NCI-H510A (cell line): ENCODE data around the gene HOXD13.
A peak's percentile ranks its signal among the peaks of the same experiment; 100 is the strongest.

Experiments
- DNase-seq: peaks from one replicate; lab custom pipeline; 2025; lab: John Stamatoyannopoulos, UW

Gene HOXD13

DNA sequence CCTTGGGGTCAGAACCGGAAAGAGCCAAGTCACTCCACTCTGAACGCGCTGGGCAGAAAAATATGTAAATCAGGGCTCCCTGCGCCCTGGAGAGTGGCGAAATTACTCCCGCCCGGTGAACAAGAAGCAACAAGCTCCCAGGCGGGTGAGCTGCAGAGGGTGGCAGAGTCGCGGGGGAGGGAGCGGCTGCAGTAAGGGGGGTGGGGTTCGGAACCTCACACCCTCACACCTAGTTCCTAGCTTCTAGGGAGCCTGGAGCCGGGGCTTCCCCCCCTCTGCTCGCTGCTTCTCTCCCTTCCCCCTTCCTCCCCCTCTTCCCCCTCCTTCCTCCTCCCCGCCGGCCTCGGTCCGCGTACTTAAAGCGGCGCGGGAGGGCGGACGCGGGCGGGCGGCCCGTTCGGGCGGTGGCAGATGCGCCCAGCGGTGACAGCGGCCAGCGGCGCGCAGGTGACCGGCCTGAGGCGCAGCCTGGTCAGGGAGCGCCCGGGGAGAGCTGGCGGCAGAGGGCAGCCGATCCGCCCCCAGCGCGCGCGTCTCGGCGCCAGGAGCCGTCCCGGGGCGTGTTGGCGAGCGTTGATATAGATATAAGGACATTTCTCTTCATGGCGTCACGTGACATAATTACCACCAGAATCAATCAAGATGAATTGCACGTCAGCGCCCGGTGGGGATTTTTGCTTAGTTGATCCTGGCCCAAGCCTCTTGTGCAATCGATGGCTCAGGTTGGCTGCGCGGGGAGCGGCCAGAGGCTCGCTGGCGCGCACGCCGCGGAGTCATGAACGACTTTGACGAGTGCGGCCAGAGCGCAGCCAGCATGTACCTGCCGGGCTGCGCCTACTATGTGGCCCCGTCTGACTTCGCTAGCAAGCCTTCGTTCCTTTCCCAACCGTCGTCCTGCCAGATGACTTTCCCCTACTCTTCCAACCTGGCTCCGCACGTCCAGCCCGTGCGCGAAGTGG lies 14.3 kb downstream of the HOXD13 start, which contains the start of gene HOXD11:
Gene HOXD11, plus strand, starts transcription at position 700 of the 959 bp plus-strand sequence. Its CDS starts 76 bp downstream, at position 776.
- peak; percentile 70 for DNase-seq

DNA sequence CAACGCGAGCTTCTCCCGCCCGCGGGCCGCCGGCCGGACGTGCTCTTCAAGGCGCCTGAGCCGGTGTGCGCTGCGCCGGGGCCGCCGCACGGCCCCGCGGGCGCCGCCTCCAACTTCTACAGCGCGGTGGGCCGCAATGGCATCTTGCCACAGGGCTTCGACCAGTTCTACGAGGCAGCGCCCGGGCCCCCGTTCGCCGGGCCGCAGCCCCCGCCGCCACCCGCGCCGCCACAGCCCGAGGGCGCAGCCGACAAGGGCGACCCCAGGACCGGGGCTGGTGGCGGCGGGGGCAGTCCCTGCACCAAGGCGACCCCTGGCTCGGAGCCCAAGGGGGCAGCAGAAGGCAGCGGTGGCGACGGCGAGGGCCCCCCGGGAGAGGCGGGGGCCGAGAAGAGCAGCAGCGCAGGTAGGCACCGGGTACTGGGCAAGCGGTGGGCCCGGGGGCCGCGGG lies 15.2 kb downstream of the HOXD13 start:
- no peak for DNase-seq

DNA sequence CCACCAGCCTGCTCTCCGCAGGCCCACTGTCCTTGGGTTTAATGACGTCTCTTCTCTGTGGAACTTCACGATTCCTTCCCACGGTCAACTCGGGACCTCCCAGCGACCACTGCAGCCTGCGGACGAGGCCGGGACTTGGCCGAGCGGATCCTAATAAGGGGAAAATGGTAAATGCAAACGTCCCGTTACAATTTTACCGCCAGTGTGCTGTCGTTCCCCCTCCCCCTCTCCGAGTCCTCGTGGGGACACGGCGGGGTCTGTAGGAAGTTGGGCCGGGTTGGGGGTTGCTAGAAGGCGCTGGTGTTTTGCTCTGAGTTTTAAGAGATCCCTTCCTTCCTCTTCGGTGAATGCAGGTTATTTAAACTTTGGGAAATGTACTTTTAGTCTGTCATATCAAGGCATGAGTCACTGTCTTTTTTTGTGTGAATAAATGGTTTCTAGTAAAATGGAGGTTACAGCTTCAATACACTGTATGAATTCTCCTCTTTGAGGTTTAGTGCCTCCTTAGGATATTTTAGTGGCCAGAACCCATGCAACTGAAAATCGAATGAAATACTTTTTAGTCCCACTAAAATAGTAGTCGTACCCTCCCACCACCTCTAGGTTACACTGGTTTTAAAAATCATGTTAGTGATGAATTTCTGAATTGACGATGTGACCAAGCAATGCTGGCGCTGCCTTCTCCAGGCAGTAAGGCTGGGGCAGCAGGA lies 16.8 kb downstream of the HOXD13 start:
- no peak for DNase-seq

GRCh38 chr2:176109946-176110345 lies 17.4 kb downstream of the HOXD13 start:
- DNase-seq: no peak

- no peak for DNase-seq
Observed at GRCh38 chr2:176110415-176111308, 18.1 kb downstream of the HOXD13 start.

DNA sequence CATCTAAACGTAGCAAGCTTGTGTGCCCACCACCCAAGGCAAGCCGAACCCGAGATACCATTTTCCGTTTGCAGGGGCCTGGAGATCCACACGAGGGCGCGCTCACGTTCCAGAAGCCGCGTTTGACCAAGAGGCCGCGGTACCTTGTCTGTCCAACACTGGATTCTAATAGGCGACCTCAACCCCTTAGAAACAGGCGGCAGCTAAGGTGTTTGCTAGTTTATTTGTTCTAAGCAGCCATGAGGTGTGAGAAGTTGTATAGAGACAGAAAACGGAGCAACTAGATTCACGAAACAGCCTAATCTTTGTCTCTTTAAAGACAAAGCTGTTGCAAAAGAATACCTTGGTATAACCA lies 18.8 kb downstream of the HOXD13 start:
- DNase-seq: peak; percentile 60

- DNase-seq: no peak
Observed at GRCh38 chr2:176111846-176112374, 19.4 kb downstream of the HOXD13 start.

GRCh38 chr2:176112375-176113302 lies 20.1 kb downstream of the HOXD13 start:
- DNase-seq: no peak

DNA sequence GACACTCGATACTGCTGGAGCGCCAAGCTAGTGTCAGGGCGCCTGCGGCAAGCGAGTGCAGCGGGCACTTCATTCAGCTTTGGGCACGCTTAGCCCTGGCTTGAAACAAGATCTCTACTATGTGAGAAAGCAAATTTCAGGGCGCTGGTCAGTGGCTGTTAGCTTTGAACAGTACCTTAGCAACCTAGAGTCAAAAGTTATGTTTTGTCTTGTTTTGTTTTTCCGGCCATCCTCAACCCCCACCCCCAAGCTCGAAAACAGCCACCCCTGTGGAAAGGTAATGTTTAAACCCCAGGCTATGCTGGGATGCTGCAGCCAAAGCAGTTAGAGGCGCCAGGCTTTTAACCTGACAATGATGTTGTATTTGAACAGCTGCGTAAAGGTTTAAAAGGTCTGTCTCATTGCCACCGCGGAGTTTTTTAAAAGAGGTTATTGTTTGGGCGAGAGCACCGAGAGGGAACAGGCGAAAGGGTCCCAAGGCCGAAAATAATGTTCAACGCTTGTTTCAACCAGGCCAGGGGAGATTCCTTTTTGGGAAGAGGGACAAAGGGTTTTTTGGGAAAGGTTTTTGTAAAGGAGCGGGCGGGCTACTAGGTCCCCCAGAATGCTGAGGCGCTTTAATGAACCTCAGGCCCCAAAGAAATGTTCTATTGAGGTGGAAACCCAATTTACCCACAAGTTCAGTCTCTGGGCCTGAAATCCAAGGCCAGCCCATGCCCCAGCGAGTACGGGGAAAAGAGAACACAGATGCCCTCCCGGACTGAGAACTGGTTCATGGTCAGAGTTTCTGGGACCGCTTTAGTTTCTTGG lies 21.8 kb downstream of the HOXD13 start:
- peak; percentile 62 for DNase-seq

DNA sequence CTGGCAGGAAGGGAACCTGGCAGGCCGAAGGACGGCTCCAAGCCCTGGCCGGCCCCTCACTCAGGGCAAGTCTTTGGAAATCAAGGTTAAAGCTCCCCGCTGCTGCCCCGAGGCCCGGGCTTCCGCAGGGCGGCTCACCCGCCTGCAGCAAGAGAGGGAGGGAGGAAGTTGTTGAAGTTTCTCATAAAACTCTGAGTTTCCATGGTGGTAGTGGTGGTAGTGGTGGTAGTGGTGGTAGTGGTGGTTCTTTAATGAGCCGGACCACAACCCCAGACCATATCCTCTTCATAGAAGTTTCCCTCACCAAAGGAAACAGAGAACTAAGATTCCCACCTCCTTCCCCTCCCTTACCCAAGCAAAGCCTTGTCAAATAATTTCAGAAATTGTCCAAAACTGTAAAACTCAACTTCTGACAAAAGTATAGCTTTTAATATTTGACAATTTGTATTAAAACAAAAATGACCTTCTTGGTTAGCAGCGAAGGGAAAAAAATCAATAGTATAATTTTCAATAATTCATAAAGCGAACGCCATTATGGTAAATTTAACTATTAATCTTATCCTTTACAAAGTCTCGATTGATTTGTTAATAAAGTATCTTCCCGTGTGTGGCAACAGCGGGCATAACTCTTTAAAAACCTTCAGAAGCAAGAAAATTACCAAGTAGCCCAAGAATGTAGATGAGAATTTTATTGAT lies 22.6 kb downstream of the HOXD13 start:
- DNase-seq: no peak

GRCh38 chr2:176115883-176116813 lies 23.6 kb downstream of the HOXD13 start, which contains the start of gene HOXD10:
TSS of gene HOXD10 (plus strand) at chr2:176116778. CDS start at chr2:176116834, 56 bp downstream.
- no peak for DNase-seq

- no peak for DNase-seq
Observed at GRCh38 chr2:176117162-176117822, 24.8 kb downstream of the HOXD13 start.

GRCh38 chr2:176117823-176118371 lies 25.4 kb downstream of the HOXD13 start:
- no peak for DNase-seq

DNA sequence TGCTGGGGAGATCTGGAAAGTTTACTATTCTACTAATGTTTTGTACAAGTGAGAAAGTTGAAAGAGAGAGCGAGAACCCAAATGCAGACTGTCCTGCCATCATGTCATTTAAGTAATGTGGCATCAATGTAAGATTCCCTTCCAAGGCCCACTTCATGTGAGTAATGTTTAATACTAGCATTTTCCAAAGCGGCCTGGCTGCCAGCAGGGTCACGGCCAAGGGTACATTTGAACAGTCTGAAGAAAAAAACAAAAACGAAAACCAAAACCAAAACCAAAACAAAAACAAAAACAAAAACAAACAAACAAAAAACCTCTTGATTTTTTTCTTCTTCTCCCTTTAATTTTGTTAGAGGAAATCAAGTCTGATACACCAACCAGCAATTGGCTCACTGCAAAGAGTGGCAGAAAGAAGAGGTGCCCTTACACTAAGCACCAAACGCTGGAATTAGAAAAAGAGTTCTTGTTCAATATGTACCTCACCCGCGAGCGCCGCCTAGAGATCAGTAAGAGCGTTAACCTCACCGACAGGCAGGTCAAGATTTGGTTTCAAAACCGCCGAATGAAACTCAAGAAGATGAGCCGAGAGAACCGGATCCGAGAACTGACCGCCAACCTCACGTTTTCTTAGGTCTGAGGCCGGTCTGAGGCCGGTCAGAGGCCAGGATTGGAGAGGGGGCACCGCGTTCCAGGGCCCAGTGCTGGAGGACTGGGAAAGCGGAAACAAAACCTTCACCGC lies 26.2 kb downstream of the HOXD13 start:
- peak; percentile 39 for DNase-seq

- no peak for DNase-seq
Observed at GRCh38 chr2:176120364-176121189, 28.1 kb downstream of the HOXD13 start.
